HG02852 (cell line): ENCODE results near the gene USP34.
"Not testable (repeated sequence)": the region's sequence is repeated elsewhere in the genome, so short reads cannot be mapped to it uniquely, and the experiment has no call there.

Source experiments
- ATAC-seq: cut with Tn5 transposase; IDR thresholded peaks from one replicate; pipeline ENCODE4 v1.9.1; 2021; ENCODE audit warnings: mild to moderate bottlenecking, moderate library complexity; ENCODE audit not compliant: unreplicated experiment

USP34 gene

GRCh38 chr2:61470965-61471904, at the start of gene USP34:
TSS of gene USP34 (minus strand) at chr2:61471087. CDS start at chr2:61470692, 395 bp downstream.
- peak; percentile 78 for ATAC-seq

DNA sequence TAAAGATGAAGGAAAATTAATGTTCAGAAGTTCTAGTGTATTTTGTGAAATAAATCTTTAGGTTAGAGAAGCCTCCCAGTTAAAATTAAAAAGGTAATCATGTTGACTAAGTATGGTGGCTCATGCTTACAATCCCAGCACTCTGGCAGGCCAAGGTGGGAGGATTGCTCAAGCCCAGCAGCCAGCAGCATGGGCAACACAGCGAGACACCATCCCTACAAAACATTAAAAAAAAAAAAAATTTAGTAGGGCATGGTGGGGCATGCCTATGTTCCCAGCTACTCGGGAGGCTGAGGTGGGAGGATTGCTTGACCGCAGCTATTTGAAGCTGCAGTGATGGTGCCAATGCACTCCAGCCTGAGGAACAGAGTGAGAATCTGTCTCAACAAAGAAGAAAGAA, 49.4 kb upstream of the USP34 start:
- ATAC-seq = no peak

DNA sequence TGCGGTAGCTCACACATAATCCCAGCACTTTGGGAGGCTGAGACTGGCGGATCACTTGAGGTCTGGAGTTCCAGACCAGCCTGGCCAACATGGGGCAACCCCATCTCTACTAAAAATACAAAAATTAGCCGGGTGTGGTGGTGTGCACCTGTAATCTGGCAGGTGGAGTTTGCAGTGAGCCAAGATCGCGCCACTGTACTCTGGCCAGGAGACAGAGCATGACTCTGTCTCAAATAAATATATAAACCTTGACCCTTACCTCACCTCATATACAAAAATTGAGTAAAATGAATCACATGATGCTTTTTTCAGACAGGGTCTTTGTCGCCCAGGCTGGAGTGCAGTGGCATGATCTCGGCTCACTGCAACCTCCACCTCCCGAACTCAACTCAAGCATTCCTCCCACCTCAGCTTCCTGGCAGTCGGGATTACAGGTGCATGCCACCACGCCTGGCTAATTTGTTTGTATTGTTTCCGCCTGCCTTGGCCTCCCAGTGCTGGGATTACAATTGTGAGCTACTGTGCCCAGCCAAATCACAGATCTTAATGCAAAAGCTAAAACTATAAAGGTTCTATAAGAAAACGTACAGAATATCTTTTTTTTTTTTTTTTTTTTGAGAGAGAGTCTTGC, 42.0 kb upstream of the USP34 start:
- no peak for ATAC-seq

DNA sequence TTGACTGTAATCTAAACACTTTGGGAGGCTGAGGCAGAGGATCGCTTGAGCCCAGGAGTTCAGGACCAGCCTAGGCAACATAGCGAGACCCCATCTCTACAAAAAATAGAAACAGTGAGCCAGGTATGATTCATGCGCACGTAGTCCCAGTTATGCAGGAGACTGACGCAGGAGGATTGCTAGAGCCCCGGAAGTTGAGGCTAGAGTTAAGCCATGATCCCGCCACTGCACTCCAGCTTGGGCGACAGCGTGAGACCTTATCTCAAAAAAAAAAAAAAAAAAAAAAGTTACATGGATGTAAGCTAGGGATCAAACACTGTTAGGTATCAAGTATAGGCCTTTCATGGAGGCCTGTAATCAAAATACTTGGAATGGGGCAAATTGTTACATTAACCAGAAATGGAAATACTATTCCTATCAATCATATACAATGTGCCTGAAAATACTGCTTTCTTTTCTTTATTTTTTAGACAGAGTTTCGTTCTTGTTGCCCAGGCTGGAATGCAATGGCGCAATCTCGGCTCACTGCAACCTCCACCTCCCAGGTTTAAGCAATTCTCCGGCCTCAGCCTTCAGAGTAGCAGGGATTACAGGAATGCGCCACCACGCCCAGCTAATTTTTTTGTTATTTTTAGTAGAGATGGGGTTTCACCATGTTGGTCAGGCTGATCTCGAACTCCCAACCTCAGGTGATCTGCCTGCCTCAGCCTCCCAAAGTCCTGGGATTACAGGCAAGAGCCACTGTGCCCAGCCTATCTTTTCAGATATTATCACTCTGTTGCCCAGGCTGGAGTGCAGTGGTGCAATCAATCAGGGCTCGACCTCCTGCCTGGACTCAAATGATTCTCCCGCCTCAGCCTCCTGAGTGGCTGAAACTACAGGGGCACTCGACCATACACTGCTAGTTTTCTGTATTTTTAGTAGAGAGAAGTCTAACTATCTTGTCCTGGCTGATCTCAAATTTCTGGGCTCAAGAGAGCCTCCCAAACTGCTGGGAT, 40.1 kb upstream of the USP34 start:
- no peak for ATAC-seq

DNA sequence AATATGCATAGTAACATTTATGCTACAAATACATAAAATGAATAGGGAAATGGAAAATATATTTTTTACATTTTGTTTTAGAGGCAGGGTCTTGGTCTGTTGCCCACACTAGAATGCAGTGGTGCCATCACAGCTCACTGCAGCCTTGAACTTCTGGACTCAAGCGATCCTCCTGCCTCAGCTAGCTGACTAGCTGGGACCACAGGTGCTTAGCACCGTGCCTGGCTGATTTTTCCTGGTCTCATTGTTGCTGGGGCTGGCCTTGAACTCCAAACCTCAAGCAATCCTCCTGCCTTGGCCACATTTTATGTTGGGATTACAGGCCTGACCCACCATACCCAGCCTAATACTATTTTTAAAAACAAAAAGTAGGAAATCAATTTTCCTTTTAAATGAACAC, 34.1 kb upstream of the USP34 start:
- ATAC-seq = no peak

DNA sequence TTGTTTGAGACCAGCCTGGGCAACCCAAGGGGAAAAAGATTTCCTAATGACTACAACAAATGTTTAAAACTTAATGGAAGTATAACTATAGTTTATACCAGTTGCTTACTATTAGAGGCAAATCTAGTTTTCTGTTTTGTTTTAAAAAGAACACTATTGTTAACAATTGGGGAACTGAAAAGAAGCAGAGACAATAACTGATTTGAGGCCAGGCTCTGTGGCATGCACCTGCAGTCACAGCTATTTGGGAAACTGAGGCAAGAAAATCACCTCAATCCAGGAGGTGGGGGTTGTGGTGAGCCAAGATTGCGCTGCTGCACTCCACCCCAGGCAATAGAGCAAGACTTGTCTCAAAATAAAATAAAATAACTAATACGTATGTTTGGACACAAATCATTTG, 28.2 kb upstream of the USP34 start:
- no peak for ATAC-seq

DNA sequence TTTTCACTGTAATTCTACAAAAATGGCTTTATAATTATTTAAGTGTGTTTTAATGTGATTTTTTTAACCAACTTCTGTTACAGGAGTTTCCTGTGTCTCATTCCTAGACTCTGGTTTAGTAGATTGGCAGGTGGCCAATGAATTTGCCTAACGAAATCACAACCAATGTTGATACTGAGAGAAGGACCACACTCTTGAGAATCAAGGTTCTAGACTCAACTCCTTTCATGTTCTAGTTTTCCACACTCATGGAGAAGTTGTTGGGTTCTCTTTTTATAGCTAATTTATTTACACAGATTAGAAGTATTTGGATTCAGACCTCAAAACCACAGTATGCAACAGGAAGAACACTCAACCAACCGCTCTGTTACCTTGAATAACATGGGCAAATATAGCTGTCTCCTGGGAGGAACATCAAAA, 22.6 kb upstream of the USP34 start:
- ATAC-seq = no peak

GRCh38 chr2:61492476-61492875, 21.6 kb upstream of the USP34 start:
- ATAC-seq = no peak

- no peak for ATAC-seq
These were observed 14.4 kb upstream of the USP34 start for GRCh38 chr2:61485281-61485680.

DNA sequence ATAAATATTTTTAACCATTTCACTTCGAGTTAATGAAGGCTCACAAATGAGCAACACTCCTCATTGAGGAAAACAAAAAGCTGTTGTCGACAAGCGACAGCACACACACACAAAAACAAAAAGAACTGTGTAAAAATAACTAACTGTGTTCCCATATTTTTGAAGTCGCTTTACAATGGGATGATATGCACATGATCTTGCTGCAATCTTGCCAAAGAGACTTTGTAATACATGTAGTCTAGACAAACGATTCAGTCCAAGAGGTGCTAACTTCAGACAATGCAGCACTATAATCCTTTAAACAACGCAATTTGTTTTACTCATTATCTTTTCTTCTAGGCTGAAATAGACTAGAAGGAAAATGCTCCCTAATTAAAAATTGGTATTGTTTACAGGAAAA, 7.2 kb upstream of the USP34 start:
- no peak for ATAC-seq

GRCh38 chr2:61476929-61477589, 6.2 kb upstream of the USP34 start:
- not testable (repeated sequence) for ATAC-seq

DNA sequence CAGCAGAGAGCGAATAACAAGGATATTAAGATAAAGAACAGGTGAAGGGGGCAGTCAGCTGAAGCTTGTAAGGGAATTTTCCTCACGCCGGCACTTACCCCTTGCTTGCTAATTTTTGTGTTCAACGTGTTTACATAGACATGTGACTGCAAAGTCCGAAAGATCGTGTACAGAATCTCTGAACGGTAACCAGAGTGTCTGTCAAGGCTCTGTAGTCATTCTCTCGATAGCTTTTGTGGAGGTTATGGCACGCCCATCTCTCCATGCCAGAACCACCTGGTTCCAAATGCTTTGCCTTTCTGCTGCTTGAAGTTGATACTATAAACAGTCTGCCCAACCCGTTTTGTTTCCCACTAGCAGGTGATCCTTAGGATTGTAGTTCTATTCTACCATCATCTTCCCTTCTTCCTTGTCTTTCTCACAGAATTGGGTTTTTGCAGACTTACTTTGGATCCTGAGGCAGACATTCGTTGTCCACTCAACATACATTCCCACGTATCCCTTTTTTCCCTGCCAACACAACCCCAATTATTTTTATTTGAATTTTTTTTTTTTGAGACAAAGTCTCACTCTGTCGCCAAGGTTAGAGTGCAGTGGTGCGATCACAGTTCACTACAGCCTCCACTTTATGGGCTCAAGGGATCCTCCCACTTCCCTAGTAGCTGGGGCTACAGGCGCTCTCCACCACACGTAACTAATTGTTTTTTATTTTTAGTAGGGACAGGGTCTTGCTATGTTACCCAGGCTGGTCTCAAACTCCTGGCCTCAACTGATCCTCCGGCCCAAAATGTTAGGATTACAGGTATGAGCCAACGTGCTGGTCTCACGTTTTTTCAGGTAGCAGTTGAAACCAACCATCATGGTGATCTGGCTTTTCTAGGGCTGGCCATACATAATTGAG, 1.3 kb upstream of the USP34 start:
- no peak for ATAC-seq

DNA sequence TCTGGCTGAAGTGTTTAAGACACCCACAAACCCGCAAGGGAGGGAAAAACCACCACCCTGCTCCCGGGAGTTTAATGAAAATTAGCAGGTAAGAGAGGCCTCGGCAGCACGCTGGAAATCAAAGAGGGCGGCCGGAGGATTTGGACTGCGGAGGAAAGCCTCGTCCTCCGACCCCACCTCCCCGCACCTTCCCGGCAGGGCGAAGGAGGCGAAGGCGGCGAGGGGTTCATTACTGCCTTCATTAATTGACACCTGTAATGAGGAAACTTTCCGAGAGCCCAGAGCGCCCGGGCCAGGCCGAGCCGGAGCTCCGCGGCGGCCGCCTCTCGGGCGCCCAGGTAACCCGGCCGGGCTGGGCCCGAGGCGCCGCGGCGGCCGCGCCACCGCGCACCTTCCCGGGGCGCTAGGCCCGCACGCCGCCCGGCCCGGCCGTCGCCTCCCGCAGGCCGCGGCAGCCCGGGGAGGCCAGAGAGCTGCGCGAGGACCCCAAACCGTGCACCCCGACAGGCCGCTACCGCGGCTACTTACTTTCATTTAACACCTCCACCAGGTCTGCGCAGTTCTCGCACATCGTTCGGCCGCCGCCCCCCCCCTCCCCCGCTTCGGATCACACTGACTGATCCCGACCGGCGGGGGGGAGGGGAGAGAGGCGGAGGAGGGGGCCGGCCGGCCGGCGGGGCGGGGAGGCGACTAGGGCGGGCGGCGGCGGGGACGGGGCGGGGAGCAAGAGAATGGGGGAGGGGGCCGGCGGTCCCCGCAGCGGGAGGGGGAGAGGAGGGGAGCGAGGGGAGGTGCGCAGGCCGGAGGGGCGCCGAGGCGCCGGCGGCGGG, 550 bp downstream of the USP34 start:
- ATAC-seq = peak; percentile 31

DNA sequence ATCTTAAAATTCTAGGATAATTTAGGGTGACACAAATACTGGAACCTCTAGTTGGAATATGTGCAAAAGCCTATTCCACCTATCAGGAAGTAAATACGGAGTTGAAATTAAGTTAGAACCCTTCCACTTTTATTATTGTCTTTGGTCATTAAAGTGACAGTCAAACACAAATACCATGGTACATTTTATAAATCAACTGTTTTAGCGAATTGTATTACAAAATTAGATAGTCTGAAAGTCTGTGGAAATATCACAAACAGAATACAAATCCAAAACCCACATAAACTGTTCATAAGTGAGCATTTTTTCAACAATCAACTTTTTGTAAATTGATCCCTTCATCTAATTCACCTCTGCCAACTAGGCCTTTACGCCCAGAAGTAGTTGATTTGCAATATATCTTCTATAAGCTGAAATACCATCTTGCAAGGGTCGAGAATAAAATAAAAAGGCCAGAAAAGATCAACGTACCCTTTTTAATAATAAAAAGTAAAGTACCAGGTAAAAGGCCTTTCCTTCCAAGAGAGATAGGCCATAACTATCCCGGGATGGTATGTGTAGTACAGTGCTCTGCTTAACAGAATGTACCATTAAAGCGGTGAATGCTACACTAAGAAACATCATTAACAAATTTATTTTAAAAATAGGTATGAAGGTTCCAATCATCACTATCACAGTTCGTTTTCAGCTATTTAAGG, 1.3 kb downstream of the USP34 start:
- ATAC-seq = no peak

GRCh38 chr2:61468231-61468630, 2.7 kb downstream of the USP34 start:
- not testable (repeated sequence) for ATAC-seq

GRCh38 chr2:61465045-61465444, 5.8 kb downstream of the USP34 start:
- ATAC-seq = no peak

DNA sequence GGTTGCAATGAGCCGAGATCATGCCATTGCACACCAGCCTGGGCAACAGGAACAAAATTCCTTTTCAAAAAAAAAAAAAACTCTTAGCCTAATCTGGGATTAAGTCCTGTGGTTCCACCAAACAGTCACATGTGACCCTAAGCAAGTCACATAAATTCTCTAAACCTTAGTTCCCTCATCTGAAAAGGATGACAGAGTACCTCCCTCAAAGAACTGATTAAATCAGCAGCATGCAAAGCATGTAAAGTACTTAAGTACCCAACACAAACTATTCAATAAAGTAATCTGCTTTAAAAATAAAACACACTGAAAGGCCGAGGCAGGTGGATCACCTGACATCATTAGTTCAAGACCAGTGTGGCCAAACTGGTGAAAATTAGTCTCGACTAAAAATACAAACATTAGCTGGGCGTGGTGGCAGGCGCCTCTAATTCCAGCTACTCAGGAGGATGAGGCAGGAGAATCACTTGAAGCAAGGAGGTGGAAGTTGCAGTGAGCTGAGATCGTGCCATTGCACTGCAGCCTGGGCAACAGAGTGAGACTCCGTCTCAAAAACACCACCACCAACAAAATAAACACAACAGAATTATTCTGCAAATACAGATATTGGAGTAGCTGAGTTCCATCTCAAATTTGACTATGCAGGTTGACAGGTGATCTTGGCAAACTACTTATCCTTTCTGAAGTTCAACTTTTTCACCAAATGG, 7.0 kb downstream of the USP34 start:
- ATAC-seq = no peak
